ENCODE data around the gene CSRP3. TPM values are rescaled to one million over a fixed set of nuclear protein-coding genes. Genes with fewer than 3 reads are reported as not detected.
A peak's percentile ranks its signal among the peaks of the same experiment; 100 is the strongest.

The CSRP3 gene
- total and polyA plus RNA-seq, 2 of the 4 experiments (the other 2 are of a cell fraction): not detected

DNA sequence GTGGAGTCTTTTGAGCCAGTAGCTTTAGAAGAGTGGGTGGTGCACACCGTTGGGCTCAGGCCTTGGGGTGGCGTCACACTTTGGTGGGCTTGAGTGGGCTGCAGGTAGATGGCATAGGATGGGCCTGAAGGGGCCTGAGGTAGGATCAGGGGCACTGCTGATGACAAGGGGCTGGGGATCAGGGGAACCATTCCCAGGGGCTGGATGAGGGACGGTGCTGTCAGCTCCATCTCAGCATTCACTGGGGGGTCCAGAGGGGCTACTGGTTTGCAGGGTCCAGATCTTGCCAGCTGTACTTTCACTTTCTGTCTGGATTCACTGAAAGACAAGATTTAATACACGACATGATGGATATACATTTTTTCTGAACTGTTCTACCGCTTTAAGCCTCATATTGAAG lies 27.9 kb upstream of the CSRP3 start:
- H3K27me3 ChIP-seq (ENCODE audit: control insufficient read depth, insufficient read depth, low read length): no peaks in the 10 kb centered on the region
- no peak overlapping the region for H2BK120ac ChIP-seq (ENCODE audit: low read depth, low read length)
- H3K4me1 ChIP-seq (ENCODE audit: control insufficient read depth, insufficient read depth, low read length): peaks cover 2% of the 10 kb centered on the region; the same call in 1 of the 2 replicates
- H2AFZ ChIP-seq (replicated peaks; ENCODE audit: low read length, poor library complexity): peak overlapping the region; percentile 68
- no peaks in the 10 kb centered on the region for H3K36me3 ChIP-seq (ENCODE audit: control insufficient read depth, insufficient read depth, low read length)
- ChIA-PET POLR2A (ENCODE audit: unreplicated experiment) (no interaction called here), CTCF (no interaction called here)
- no peak overlapping the region for H3K4me3 ChIP-seq (ENCODE audit: insufficient read depth, low read depth, low read length)
- no peak overlapping the region for H3K27ac ChIP-seq (ENCODE audit: insufficient read depth, low read length)
- H3K9me3 ChIP-seq (ENCODE audit: control insufficient read depth, insufficient read depth, low read length): no peaks in the 10 kb centered on the region
- no peak for TF ChIP-seq RFX5 (IDR thresholded peaks at IDR 0.05; ENCODE audit: low read depth, low read length)
- H4K5ac ChIP-seq (ENCODE audit: low read depth, low read length): no peak overlapping the region
- H3K14ac ChIP-seq (replicated peaks; ENCODE audit: low read depth, low read length): no peak overlapping the region
- H4K20me1 ChIP-seq (ENCODE audit: insufficient read depth, low read length): no peaks in the 10 kb centered on the region
- H3K9me1 ChIP-seq (ENCODE audit: insufficient read depth, low read length): peaks cover 3% of the 10 kb centered on the region; the same call in 1 of the 2 replicates
- H3K79me1 ChIP-seq (ENCODE audit: low read depth in 1 of 2, low read length in 2 of 2): no peaks in the 10 kb centered on the region
- no peak overlapping the region for H3K4ac ChIP-seq (ENCODE audit: low read depth, low read length)
- H3K56ac ChIP-seq (ENCODE audit: extremely low read depth, insufficient read depth, low read length): no peak overlapping the region
- ATAC-seq (ENCODE audit: low read depth): no peak
- H3K18ac ChIP-seq (ENCODE audit: low read depth, low read length): no peak overlapping the region
- H3K4me2 ChIP-seq (ENCODE audit: low read depth, low read length): no peak overlapping the region
- DNase-seq: no peak
- H2BK15ac ChIP-seq (ENCODE audit: low read depth, low read length): no peak overlapping the region
- intact Hi-C loops (cut with micrococcal nuclease): no loop called here
- dilution Hi-C loops (cut with HindIII; ENCODE audit: low sequenced_read_pairs, unreplicated experiment): no loop called here
- no TSS peak for BruUV-seq (replicated peaks)
- H4K8ac ChIP-seq (ENCODE audit: low read depth in 2 of 2, low read length in 2 of 2): no peak overlapping the region
- H4K91ac ChIP-seq (ENCODE audit: insufficient read depth, low read depth, low read length): no peak overlapping the region
- no peak overlapping the region for H2AK9ac ChIP-seq (replicated peaks; ENCODE audit: low read depth, low read length, poor library complexity)
- H3K9ac ChIP-seq (ENCODE audit: low read depth, low read length): no peak overlapping the region
- H2AK5ac ChIP-seq (ENCODE audit: low read depth, low read length): no peak overlapping the region
- in situ Hi-C loops (cut with MboI; ENCODE audit: low sequenced_read_pairs): no loop called here
- no peak overlapping the region for H2BK5ac ChIP-seq (ENCODE audit: low read depth, low read length, poor library complexity, severe bottlenecking)
- 94% methylated on average over 3 of the region's 5 CpGs; no CpG with 5 or more reads in 1 of the 2 experiments for whole genome bisulfite sequencing, 2 experiments (ENCODE audit: extremely low coverage in 2 of 2, insufficient read length in 1 of 2)
- no peak overlapping the region for H3K23ac ChIP-seq (ENCODE audit: low read depth, low read length)
- no peak overlapping the region for H2BK20ac ChIP-seq (ENCODE audit: low read depth, low read length)

All from IMR-90 (cell line).